GM18909 (cell line): ENCODE measurements around the gene RAI2.

Experiments
- ATAC-seq: cut with Tn5 transposase; IDR thresholded peaks from one replicate; pipeline ENCODE4 v1.9.1; 2021; ENCODE audit warnings: mild to moderate bottlenecking; ENCODE audit not compliant: unreplicated experiment, poor library complexity

RAI2 gene

GRCh38 chrX:17830211-17830610 is 30.9 kb downstream of the RAI2 start:
- ATAC-seq = no peak

GRCh38 chrX:17829566-17829965 is 31.5 kb downstream of the RAI2 start:
- ATAC-seq = no peak

- no peak for ATAC-seq
Observed at GRCh38 chrX:17828171-17828570, 32.9 kb downstream of the RAI2 start.

- ATAC-seq = no peak
Observed at GRCh38 chrX:17826609-17827496, 34.2 kb downstream of the RAI2 start.

- ATAC-seq = no peak
Observed at GRCh38 chrX:17824980-17825379, 36.1 kb downstream of the RAI2 start.

GRCh38 chrX:17822351-17822750 is 38.7 kb downstream of the RAI2 start:
- ATAC-seq = no peak

- ATAC-seq = no peak
Observed at GRCh38 chrX:17820100-17820499, 41.0 kb downstream of the RAI2 start.

- ATAC-seq = no peak
Observed at GRCh38 chrX:17818726-17819125, 42.4 kb downstream of the RAI2 start.

GRCh38 chrX:17817251-17817650 is 43.8 kb downstream of the RAI2 start:
- no peak for ATAC-seq

- no peak for ATAC-seq
Observed at GRCh38 chrX:17814557-17814956, 46.5 kb downstream of the RAI2 start.

- ATAC-seq = no peak
Observed at GRCh38 chrX:17814059-17814458, 47.0 kb downstream of the RAI2 start.

- ATAC-seq = no peak
Observed at GRCh38 chrX:17813277-17813676, 47.8 kb downstream of the RAI2 start.

- no peak for ATAC-seq
Observed at GRCh38 chrX:17812763-17813162, 48.3 kb downstream of the RAI2 start.

GRCh38 chrX:17809984-17810383 is 51.1 kb downstream of the RAI2 start:
- ATAC-seq = no peak

- ATAC-seq = no peak
Observed at GRCh38 chrX:17809273-17809672, 51.8 kb downstream of the RAI2 start.

GRCh38 chrX:17805120-17805519 is 56.0 kb downstream of the RAI2 start:
- no peak for ATAC-seq

- ATAC-seq = no peak
Observed at GRCh38 chrX:17803449-17803848, 57.6 kb downstream of the RAI2 start.

- no peak for ATAC-seq
Observed at GRCh38 chrX:17802756-17803155, 58.3 kb downstream of the RAI2 start.

- no peak for ATAC-seq
Observed at GRCh38 chrX:17801431-17801830, 59.7 kb downstream of the RAI2 start.

- ATAC-seq = no peak
Observed at GRCh38 chrX:17798921-17799320, 62.2 kb downstream of the RAI2 start.

- ATAC-seq = no peak
Observed at GRCh38 chrX:17792826-17793225, 68.3 kb downstream of the RAI2 start.

GRCh38 chrX:17788956-17789562 is 72.0 kb downstream of the RAI2 start:
- no peak for ATAC-seq
